NT2/D1 (cell line): ENCODE results near the gene RPL22L1.

Experiments used
- SUZ12 ChIP-seq: IDR thresholded peaks from 2 replicates; pipeline ENCODE4 v1.6.1; 2011; ENCODE audit not compliant: insufficient read length, insufficient read depth; ENCODE audit errors: extremely low read depth
- YY1 ChIP-seq: IDR thresholded peaks from 2 replicates; pipeline ENCODE4 v1.6.1; 2011; ENCODE audit not compliant: insufficient read length, insufficient read depth
- ZNF274 ChIP-seq: IDR thresholded peaks from 2 replicates; pipeline ENCODE4 v1.6.1; 2011; ENCODE audit warnings: mild to moderate bottlenecking, low read depth, low read length

DNA sequence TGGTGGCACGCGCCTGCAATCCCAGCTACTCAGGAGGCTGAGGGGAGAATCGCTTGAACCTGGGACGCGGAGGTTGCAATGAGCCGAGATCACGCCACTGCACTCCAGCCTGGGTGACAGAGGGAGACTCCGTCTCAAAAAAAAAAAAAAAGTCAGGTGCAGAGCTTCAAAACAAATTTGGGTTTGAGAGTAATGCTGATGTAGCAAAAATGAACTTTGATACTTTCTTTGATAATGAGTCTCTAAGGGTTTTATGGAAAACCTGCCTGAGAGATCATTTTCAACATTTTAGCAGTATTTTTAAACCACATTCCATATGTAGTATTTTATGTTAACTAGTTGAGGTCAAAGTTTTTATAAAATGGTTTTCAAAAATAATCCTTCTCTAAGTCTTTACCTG, 23.9 kb upstream of the RPL22L1 start:
- TF ChIP-seq ZNF274: no peak
- TF ChIP-seq SUZ12: no peak
- TF ChIP-seq YY1: no peak
